SK-N-MC (cell line): Measurements from ENCODE around the gene PHKB.

Experiments used
- DNase-seq: peaks from one replicate; pipeline ENCODE4 v3.0.0-alpha.2; 2011; ENCODE audit warnings: low read depth, low spot score
- H3K27ac ChIP-seq: fragments of 200-600 bp; sonication (generic); 2 replicates; pipeline ENCODE4 v1.5.1; 2016; ENCODE audit warnings: mixed run types
- H3K36me3 ChIP-seq: fragments of 200-600 bp; sonication (generic); 2 replicates; pipeline ENCODE4 v1.6.1; 2017; ENCODE audit warnings: antibody characterized with exemption, low read length, mixed read lengths; ENCODE audit not compliant: insufficient read depth
- H3K4me3 ChIP-seq: fragments of 200-600 bp; sonication (generic); 2 replicates; pipeline ENCODE4 v1.5.1; 2016
- H3K9ac ChIP-seq: fragments of 200-600 bp; sonication (generic); 2 replicates; pipeline ENCODE4 v1.8.0; 2017; ENCODE audit warnings: mixed run types, mixed read lengths; ENCODE audit not compliant: insufficient read length
- H3K9me3 ChIP-seq: fragments of 200-600 bp; sonication (generic); 2 replicates; pipeline ENCODE4 v1.6.1; 2017; ENCODE audit warnings: low read depth, mild to moderate bottlenecking, antibody characterized with exemption, low read length, moderate library complexity, mixed read lengths
- EZH2 ChIP-seq: fragments of 200-600 bp; sonication (generic); IDR thresholded peaks from one replicate; pipeline ENCODE4 v1.6.1; 2017; ENCODE audit warnings: antibody characterized with exemption
- FOXP2 ChIP-seq: optimal IDR thresholded peaks from 2 replicates; pipeline ENCODE3; 2011; ENCODE audit warnings: mild to moderate bottlenecking, moderate library complexity; ENCODE audit not compliant: insufficient read depth; ENCODE audit errors: extremely low read length, control extremely low read depth
- POLR2AphosphoS5 ChIP-seq: IDR thresholded peaks from 2 replicates; pipeline ENCODE4 v1.6.1; 2012; ENCODE audit warnings: mild to moderate bottlenecking, low read depth, low read length, borderline replicate concordance

Gene PHKB

DNA sequence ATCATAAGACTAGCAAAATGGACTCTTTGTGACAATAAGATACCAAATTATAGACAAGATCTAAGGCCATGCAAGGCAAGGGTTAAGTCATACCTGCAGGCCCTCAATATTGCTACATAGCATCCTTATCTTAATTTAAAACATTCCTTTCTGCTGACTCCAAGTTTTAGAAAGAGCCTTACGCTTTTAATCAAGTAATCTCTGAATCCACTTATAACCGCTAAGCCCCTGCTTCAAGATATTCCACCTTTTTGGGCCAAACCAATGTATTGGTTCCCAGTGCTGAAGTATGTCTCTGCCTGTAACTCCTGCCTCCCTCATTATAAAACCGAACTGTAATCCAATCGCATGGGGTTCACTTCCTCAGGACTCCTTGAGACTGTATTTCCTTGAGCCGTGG, 255.4 kb downstream of the PHKB start:
- no peak overlapping the region for H3K4me3 ChIP-seq
- DNase-seq: no peak
- no peak overlapping the region for H3K9ac ChIP-seq
- no peaks in the 10 kb centered on the region for H3K9me3 ChIP-seq
- TF ChIP-seq EZH2 (no peak), FOXP2 (no peak), POLR2AphosphoS5 (no peak)
- no peak overlapping the region for H3K27ac ChIP-seq
- no peaks in the 10 kb centered on the region for H3K36me3 ChIP-seq

GRCh38 chr16:47719713-47720112, 258.6 kb downstream of the PHKB start:
- TF ChIP-seq EZH2: no peak
- no peak for TF ChIP-seq POLR2AphosphoS5
- no peak for TF ChIP-seq FOXP2
- Histone ChIP-seq H3K36me3 (no peaks in the 10 kb centered on the region), H3K9ac (no peak overlapping the region), H3K27ac (no peak overlapping the region), H3K4me3 (no peak overlapping the region), H3K9me3 (no peaks in the 10 kb centered on the region)
- DNase-seq: no peak

DNA sequence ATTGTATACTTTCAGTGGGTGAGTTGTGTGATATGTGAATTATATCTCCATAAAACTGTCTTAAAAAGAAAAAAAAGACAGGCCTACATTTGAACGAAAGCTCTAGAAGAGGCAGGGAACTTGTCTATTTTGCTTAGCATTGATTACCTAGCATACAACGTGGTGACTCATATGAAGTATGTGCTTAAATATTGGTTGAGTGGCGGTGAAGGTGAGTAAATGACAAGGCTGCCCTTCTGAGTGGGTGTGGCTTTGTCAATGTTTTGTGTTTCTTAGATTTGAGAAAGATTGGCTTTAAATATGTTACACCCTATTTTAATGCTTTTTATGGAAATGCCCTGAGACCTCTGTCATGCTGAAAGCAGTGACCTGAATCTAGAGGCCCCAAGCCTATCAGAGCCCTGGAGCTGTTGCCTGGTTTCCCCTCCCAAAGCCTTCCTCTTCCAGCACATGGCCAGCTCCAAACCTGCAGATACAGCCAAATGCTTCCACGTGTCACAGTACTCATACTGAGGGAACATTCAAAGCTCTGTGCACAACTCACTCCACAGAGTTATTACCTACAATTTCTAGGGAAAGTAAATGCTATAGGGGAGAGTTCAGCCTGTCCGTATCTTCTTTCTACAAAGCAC, 260.0 kb downstream of the PHKB start:
- TF ChIP-seq EZH2 (no peak), FOXP2 (no peak), POLR2AphosphoS5 (no peak)
- Histone ChIP-seq H3K9ac (no peak overlapping the region), H3K27ac (no peak overlapping the region), H3K4me3 (no peak overlapping the region), H3K9me3 (no peaks in the 10 kb centered on the region), H3K36me3 (no peaks in the 10 kb centered on the region)
- DNase-seq: no peak

DNA sequence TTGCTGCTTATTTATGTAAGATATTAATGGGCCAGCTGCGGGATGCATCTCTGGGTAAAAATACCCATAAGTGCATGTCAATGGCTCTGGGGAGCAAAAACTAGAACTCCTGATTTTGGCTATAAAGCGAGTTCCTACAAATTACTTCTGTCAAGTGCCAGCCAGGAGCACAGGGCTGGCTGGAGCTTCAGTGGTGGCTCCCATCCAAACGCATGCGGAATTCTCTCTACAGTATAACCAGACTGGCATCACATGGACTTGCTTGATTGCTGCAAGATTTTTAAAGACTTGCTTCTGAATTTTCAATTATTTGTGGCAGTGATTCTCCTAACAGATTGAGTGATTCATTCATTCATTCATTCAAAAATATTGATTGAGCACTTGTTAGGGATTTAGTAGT, 260.9 kb downstream of the PHKB start:
- Histone ChIP-seq H3K9ac (no peak overlapping the region), H3K4me3 (no peak overlapping the region), H3K36me3 (no peaks in the 10 kb centered on the region), H3K27ac (no peak overlapping the region), H3K9me3 (no peaks in the 10 kb centered on the region)
- TF ChIP-seq FOXP2: no peak
- no peak for TF ChIP-seq POLR2AphosphoS5
- no peak for TF ChIP-seq EZH2
- no peak for DNase-seq

GRCh38 chr16:47724115-47724785, 263.1 kb downstream of the PHKB start:
- no peaks in the 10 kb centered on the region for H3K9me3 ChIP-seq
- no peak overlapping the region for H3K4me3 ChIP-seq
- H3K27ac ChIP-seq: no peak overlapping the region
- no peak overlapping the region for H3K9ac ChIP-seq
- no peak for DNase-seq
- H3K36me3 ChIP-seq: no peaks in the 10 kb centered on the region
- no peak for TF ChIP-seq EZH2
- TF ChIP-seq POLR2AphosphoS5: no peak
- TF ChIP-seq FOXP2: no peak

GRCh38 chr16:47725188-47725695, 264.1 kb downstream of the PHKB start:
- Histone ChIP-seq H3K9me3 (no peaks in the 10 kb centered on the region), H3K36me3 (no peaks in the 10 kb centered on the region), H3K27ac (no peak overlapping the region), H3K9ac (no peak overlapping the region), H3K4me3 (no peak overlapping the region)
- DNase-seq: no peak
- no peak for TF ChIP-seq POLR2AphosphoS5
- no peak for TF ChIP-seq EZH2
- TF ChIP-seq FOXP2: no peak

DNA sequence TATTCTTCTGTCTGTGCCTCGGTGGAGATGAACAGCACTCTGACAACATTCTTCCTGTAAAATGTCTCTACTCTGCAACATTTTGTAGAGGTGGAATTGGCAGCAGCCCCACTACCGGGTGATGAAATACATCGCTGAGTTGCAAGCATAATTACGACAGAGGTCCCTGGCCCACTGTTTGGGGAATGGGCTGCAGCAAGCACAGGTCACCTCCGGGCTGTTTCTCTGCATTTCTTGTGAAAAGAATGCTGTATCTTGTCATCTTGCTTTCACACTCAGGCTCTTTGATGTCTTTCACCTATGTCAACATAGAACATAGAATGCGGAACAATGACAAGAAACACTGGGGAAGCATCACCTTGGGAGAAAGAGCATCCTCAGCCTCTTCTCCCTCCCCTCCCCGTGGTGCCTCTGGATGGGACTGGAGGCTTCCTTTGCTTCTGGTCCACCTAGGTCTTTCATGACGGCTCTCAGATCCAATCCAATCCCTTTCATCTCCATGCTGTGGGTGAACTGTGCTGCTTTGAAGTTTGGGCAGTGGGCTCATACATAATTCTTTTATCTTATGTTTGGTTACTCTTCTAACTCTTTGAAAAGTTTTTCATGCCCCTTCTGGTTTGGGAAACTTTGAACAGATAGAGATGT, 265.0 kb downstream of the PHKB start:
- Histone ChIP-seq H3K36me3 (no peaks in the 10 kb centered on the region), H3K9me3 (no peaks in the 10 kb centered on the region)
- no peak for DNase-seq

DNA sequence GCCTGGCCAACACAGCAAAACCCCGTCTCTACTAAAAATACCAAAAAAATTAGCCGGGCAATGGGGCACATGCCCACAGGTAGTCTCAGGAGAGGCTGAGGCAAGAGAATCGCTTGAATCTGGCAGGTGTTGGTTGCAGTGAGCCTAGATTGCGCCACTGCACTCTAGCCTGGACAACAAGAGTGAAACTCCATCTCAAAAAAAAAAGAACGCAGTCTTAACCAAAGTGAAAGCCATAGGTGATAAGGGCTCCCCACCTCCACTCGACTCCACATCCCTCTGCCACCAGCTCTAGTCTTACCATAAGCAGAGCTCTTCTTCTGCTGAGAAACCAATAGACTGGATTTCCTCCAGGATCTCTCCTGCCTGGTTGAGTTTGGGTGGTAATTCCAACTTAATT, 266.0 kb downstream of the PHKB start:
- no peak overlapping the region for H3K9ac ChIP-seq
- H3K4me3 ChIP-seq: no peak overlapping the region
- TF ChIP-seq EZH2 (no peak), POLR2AphosphoS5 (no peak), FOXP2 (no peak)
- no peaks in the 10 kb centered on the region for H3K9me3 ChIP-seq
- no peak overlapping the region for H3K27ac ChIP-seq
- no peak for DNase-seq
- no peaks in the 10 kb centered on the region for H3K36me3 ChIP-seq

More for the DNA sequence above, 265.0 kb downstream of the PHKB start:
- no peak overlapping the region for H3K27ac ChIP-seq
- H3K9ac ChIP-seq: no peak overlapping the region
- no peak for TF ChIP-seq POLR2AphosphoS5
- no peak for TF ChIP-seq EZH2
- TF ChIP-seq FOXP2: no peak
- no peak overlapping the region for H3K4me3 ChIP-seq
